HG02798 (cell line): ENCODE data around the gene RERE.
A peak's percentile ranks its signal among the peaks of the same experiment; 100 is the strongest.

Source experiments
- ATAC-seq: cut with Tn5 transposase; IDR thresholded peaks from one replicate; pipeline ENCODE4 v1.9.1; 2021; ENCODE audit warnings: mild to moderate bottlenecking; ENCODE audit not compliant: unreplicated experiment, poor library complexity

RERE gene

GRCh38 chr1:8337776-8338525 is 479.5 kb downstream of the RERE start:
- no peak for ATAC-seq

GRCh38 chr1:8335246-8335645 is 482.2 kb downstream of the RERE start:
- no peak for ATAC-seq

- no peak for ATAC-seq
Measured at GRCh38 chr1:8334106-8334851, 483.2 kb downstream of the RERE start.

- no peak for ATAC-seq
Measured at GRCh38 chr1:8333246-8333987, 484.0 kb downstream of the RERE start.

- ATAC-seq = no peak
Measured at GRCh38 chr1:8332806-8333205, 484.6 kb downstream of the RERE start.

GRCh38 chr1:8330271-8331125 is 486.9 kb downstream of the RERE start:
- ATAC-seq = no peak

- no peak for ATAC-seq
Measured at GRCh38 chr1:8329858-8330257, 487.6 kb downstream of the RERE start.

GRCh38 chr1:8329439-8329838 is 488.0 kb downstream of the RERE start:
- ATAC-seq = no peak

GRCh38 chr1:8328271-8328670 is 489.2 kb downstream of the RERE start:
- ATAC-seq = no peak

GRCh38 chr1:8326265-8326664 is 491.2 kb downstream of the RERE start:
- no peak for ATAC-seq

GRCh38 chr1:8325771-8326170 is 491.7 kb downstream of the RERE start:
- no peak for ATAC-seq

- ATAC-seq = no peak
Measured at GRCh38 chr1:8324176-8324810, 493.1 kb downstream of the RERE start.

GRCh38 chr1:8323706-8324105 is 493.7 kb downstream of the RERE start:
- ATAC-seq = no peak

- ATAC-seq = no peak
Measured at GRCh38 chr1:8321612-8322011, 495.8 kb downstream of the RERE start.

GRCh38 chr1:8318436-8318835 is 499.0 kb downstream of the RERE start:
- peak; percentile 12 for ATAC-seq

- peak; percentile 78 for ATAC-seq
Measured at GRCh38 chr1:8317647-8318381, 499.6 kb downstream of the RERE start, which contains the start of gene SLC45A1. SLC45A1 (plus strand) TSS chr1:8318114; CDS start chr1:8324330, 6,216 bp downstream.

- ATAC-seq = no peak
Measured at GRCh38 chr1:8315573-8316475, 501.6 kb downstream of the RERE start.
